ENCODE results near the gene LRRC4C. TPM values are rescaled to one million over a fixed set of nuclear protein-coding genes. Genes with fewer than 3 reads are reported as not detected.

Gene LRRC4C
- total RNA-seq, 1 experiment from 2014 or later, result not detected

DNA sequence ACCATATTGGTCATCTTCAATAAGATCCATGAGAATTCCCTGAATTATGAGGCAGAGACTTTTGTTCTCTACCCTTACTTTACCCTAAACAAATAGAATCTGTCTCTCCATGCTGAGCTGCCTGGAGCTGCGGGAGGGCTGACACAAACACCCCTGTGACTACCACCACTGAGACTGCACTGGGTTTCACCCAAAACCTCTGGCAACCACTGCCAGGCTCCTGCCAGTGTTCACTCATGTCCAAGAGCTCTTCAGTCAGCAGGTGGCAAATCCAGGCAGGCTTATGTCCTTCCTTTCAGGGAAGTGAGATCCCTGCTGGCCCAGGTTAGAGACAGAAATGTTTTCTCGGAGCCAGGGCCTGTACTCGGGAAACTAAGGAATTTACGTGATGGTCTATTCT lies 1105.3 kb downstream of the LRRC4C start:
- no peaks in the 10 kb centered on the region for H3K9me3 ChIP-seq (ENCODE audit: low read length)
- H3K36me3 ChIP-seq (ENCODE audit: low read depth, low read length), result no peaks in the 10 kb centered on the region
- no peak overlapping the region for H3K4me3 ChIP-seq (ENCODE audit: low read length)
- no peak overlapping the region for H3K27ac ChIP-seq (ENCODE audit: low read length)
- no peaks in the 10 kb centered on the region for H3K79me2 ChIP-seq (ENCODE audit: low read length)
- H3K9me2 ChIP-seq (replicated peaks; ENCODE audit: low read length), result no peaks in the 10 kb centered on the region
- H4K20me1 ChIP-seq (ENCODE audit: low read length), result no peaks in the 10 kb centered on the region
- TF ChIP-seq EZH2 (IDR thresholded peaks at IDR 0.05; ENCODE audit: low read length, unreplicated experiment) (no peak), EZH2phosphoT487 (IDR thresholded peaks at IDR 0.05; ENCODE audit: borderline replicate concordance, low read length) (no peak), CTCF (conservative IDR thresholded peaks at IDR 0.05; ENCODE audit: low read depth, low read length) (no peak)
- no peaks in the 10 kb centered on the region for H3K4me1 ChIP-seq (ENCODE audit: insufficient read depth, low read length)
- H3K9ac ChIP-seq (ENCODE audit: low read length), result no peak overlapping the region
- BruUV-seq (replicated peaks), result no TSS peak
- H3F3A ChIP-seq (ENCODE audit: low read length, unreplicated experiment), result no peaks in the 10 kb centered on the region
- H3K4me2 ChIP-seq (ENCODE audit: low read length), result no peak overlapping the region
- CTCF ChIA-PET, result no interaction called here
- H3K27me3 ChIP-seq (ENCODE audit: low read length), result no peaks in the 10 kb centered on the region
- no peak for DNase-seq
- intact Hi-C loops (cut with micrococcal nuclease), result no loop called here
- POLR2A ChIA-PET (ENCODE audit: unreplicated experiment), result no interaction called here
- no peak overlapping the region for H2AFZ ChIP-seq (ENCODE audit: low read length)
- no peak for ATAC-seq

GRCh38 chr11:40340911-40341310 lies 1118.5 kb downstream of the LRRC4C start:
- Histone ChIP-seq H3K36me3 (ENCODE audit: low read depth, low read length) (no peaks in the 10 kb centered on the region), H4K20me1 (ENCODE audit: low read length) (no peaks in the 10 kb centered on the region), H3K9me2 (replicated peaks; ENCODE audit: low read length) (no peaks in the 10 kb centered on the region), H2AFZ (ENCODE audit: low read length) (no peak overlapping the region), H3K9ac (ENCODE audit: low read length) (no peak overlapping the region), H3K4me2 (ENCODE audit: low read length) (no peak overlapping the region), H3K79me2 (ENCODE audit: low read length) (no peaks in the 10 kb centered on the region), H3K27me3 (ENCODE audit: low read length) (no peaks in the 10 kb centered on the region), H3K9me3 (ENCODE audit: low read length) (no peaks in the 10 kb centered on the region), H3K4me1 (ENCODE audit: insufficient read depth, low read length) (no peaks in the 10 kb centered on the region), H3F3A (ENCODE audit: low read length, unreplicated experiment) (no peaks in the 10 kb centered on the region), H3K4me3 (ENCODE audit: low read length) (no peak overlapping the region), H3K27ac (ENCODE audit: low read length) (no peak overlapping the region)
- ATAC-seq, result no peak
- POLR2A ChIA-PET (ENCODE audit: unreplicated experiment), result no interaction called here
- no TSS peak for BruUV-seq (replicated peaks)
- TF ChIP-seq EZH2phosphoT487 (IDR thresholded peaks at IDR 0.05; ENCODE audit: borderline replicate concordance, low read length), result no peak
- no peak for TF ChIP-seq EZH2 (IDR thresholded peaks at IDR 0.05; ENCODE audit: low read length, unreplicated experiment)
- TF ChIP-seq CTCF (conservative IDR thresholded peaks at IDR 0.05; ENCODE audit: low read depth, low read length), result no peak
- CTCF ChIA-PET, result no interaction called here
- intact Hi-C loops (cut with micrococcal nuclease), result no loop called here
- no peak for DNase-seq

GRCh38 chr11:40338739-40339138 lies 1120.7 kb downstream of the LRRC4C start:
- Histone ChIP-seq H3K4me3 (ENCODE audit: low read length) (no peak overlapping the region), H4K20me1 (ENCODE audit: low read length) (no peaks in the 10 kb centered on the region), H3K79me2 (ENCODE audit: low read length) (no peaks in the 10 kb centered on the region), H3K36me3 (ENCODE audit: low read depth, low read length) (no peaks in the 10 kb centered on the region), H3K27me3 (ENCODE audit: low read length) (no peaks in the 10 kb centered on the region), H3K9ac (ENCODE audit: low read length) (no peak overlapping the region), H3K4me1 (ENCODE audit: insufficient read depth, low read length) (no peaks in the 10 kb centered on the region), H3F3A (ENCODE audit: low read length, unreplicated experiment) (no peaks in the 10 kb centered on the region), H3K27ac (ENCODE audit: low read length) (no peak overlapping the region), H3K9me2 (replicated peaks; ENCODE audit: low read length) (no peaks in the 10 kb centered on the region), H3K9me3 (ENCODE audit: low read length) (no peaks in the 10 kb centered on the region), H3K4me2 (ENCODE audit: low read length) (no peak overlapping the region), H2AFZ (ENCODE audit: low read length) (no peak overlapping the region)
- peak; percentile 31 for DNase-seq
- ChIA-PET POLR2A (ENCODE audit: unreplicated experiment) (no interaction called here), CTCF (no interaction called here)
- no peak for ATAC-seq
- TF ChIP-seq EZH2phosphoT487 (IDR thresholded peaks at IDR 0.05; ENCODE audit: borderline replicate concordance, low read length) (no peak), EZH2 (IDR thresholded peaks at IDR 0.05; ENCODE audit: low read length, unreplicated experiment) (no peak), CTCF (conservative IDR thresholded peaks at IDR 0.05; ENCODE audit: low read depth, low read length) (no peak)
- intact Hi-C loops (cut with micrococcal nuclease), result no loop called here
- BruUV-seq (replicated peaks), result no TSS peak
